DOHH2 (cell line): ENCODE measurements around the gene IMPG1.

ENCODE experiments used
- H3F3A ChIP-seq: fragments of 200-600 bp; sonication (generic), shearing (Covaris generic); 2 replicates; pipeline ENCODE4 v1.6.0; 2016; ENCODE audit warnings: antibody characterized with exemption, mild to moderate bottlenecking; ENCODE audit not compliant: control insufficient read depth, insufficient read depth
- H3K27ac ChIP-seq: fragments of 200-600 bp; sonication (generic); 2 replicates; pipeline ENCODE4 v1.5.1; 2014; ENCODE audit warnings: low read depth, mild to moderate bottlenecking, low read length, moderate library complexity
- H3K27me3 ChIP-seq: fragments of 200-600 bp; sonication (generic); 2 replicates; pipeline ENCODE4 v1.6.1; 2014; ENCODE audit warnings: mild to moderate bottlenecking, low read length, mixed read lengths; ENCODE audit not compliant: control insufficient read depth
- H3K36me3 ChIP-seq: fragments of 200-600 bp; sonication (generic); 2 replicates; pipeline ENCODE4 v1.6.1; 2014; ENCODE audit warnings: mild to moderate bottlenecking, low read length, moderate library complexity, mixed read lengths; ENCODE audit not compliant: control insufficient read depth
- H3K4me1 ChIP-seq: fragments of 200-600 bp; sonication (generic); 2 replicates; pipeline ENCODE4 v1.6.1; 2014; ENCODE audit warnings: mild to moderate bottlenecking, low read length, mixed read lengths; ENCODE audit not compliant: control insufficient read depth
- H3K4me2 ChIP-seq: fragments of 200-600 bp; sonication (generic); 2 replicates; pipeline ENCODE4 v1.6.0; 2014; ENCODE audit warnings: mild to moderate bottlenecking, low read length, moderate library complexity
- H3K4me3 ChIP-seq: fragments of 200-600 bp; sonication (generic); 2 replicates; pipeline ENCODE4 v1.5.1; 2014; ENCODE audit warnings: mild to moderate bottlenecking, low read length, mixed read lengths
- H3K79me2 ChIP-seq: fragments of 200-600 bp; sonication (generic); 2 replicates; pipeline ENCODE4 v1.6.1; 2014; ENCODE audit warnings: mild to moderate bottlenecking, low read length, mixed read lengths; ENCODE audit not compliant: control insufficient read depth
- H3K9me2 ChIP-seq: fragments of 200-600 bp; sonication (generic); replicated peaks from 2 replicates; pipeline ENCODE4 v1.6.1; 2014; ENCODE audit warnings: mild to moderate bottlenecking, low read length, mixed read lengths; ENCODE audit not compliant: control insufficient read depth
- H3K9me3 ChIP-seq: fragments of 200-600 bp; sonication (generic); 2 replicates; pipeline ENCODE4 v1.6.1; 2014; ENCODE audit warnings: antibody characterized with exemption, low read length, mixed read lengths; ENCODE audit not compliant: control insufficient read depth, insufficient read depth
- H4K20me1 ChIP-seq: fragments of 200-600 bp; sonication (generic); 2 replicates; pipeline ENCODE4 v1.6.0; 2014; ENCODE audit warnings: low read depth, mild to moderate bottlenecking, antibody characterized with exemption, low read length, moderate library complexity; ENCODE audit not compliant: control insufficient read depth, insufficient read depth
- EZH2phosphoT487 ChIP-seq: fragments of 200-600 bp; sonication (generic); IDR thresholded peaks from 2 replicates; pipeline ENCODE4 v1.6.1; 2017; ENCODE audit warnings: borderline replicate concordance, mild to moderate bottlenecking, antibody characterized with exemption, low read length, moderate library complexity, mixed read lengths
- TF ChIP-seq, protein P1 (sequence below): fragments of 200-600 bp; sonication (generic); IDR thresholded peaks from one replicate; pipeline ENCODE4 v1.5.1; 2014; ENCODE audit warnings: antibody characterized with exemption, mild to moderate bottlenecking, low read depth, low read length; ENCODE audit not compliant: poor library complexity, severe bottlenecking

IMPG1 gene

DNA sequence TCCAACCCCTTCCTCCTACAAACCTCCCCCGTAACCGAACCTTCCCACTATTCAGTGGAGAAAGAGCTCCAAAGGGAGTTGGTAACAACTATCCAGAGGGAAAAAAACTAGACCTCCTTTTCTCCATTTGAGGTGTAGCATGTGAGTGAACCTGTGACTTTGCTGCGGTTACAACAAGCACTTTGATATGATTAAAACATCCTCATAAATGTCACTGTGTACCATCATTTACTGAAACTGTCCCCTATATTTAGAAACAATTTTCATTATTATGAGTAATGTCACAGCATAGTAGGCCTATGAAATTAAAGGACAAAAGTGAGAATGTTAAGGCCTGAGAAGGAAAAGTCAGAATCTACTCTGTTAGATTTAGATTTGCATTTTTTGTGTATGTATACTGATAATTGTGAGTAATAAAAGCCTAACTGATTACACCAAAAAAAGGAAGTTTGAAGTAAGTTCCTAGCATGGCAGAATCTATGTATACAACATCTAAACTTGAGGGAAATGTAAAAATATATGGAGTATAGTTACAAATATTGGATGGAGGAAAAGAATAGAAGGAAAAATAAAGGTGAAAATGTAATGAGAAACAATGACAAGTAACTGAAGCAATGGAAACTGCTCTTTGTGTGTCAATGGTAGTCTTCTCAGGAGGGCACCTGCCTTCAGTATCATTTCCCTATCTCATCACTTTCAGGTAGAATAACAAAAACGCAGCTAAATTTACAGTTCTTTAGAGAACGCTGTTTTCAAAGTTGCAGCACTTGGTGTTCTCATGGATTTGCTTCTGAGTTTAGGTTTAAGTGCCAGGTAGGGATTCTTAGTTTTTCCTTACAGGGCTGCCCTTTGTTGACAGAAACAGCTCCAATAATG lies 145.9 kb downstream of the IMPG1 start:
- Histone ChIP-seq H3K27ac (no peak overlapping the region), H3F3A (no peaks in the 10 kb centered on the region), H3K9me2 (no peaks in the 10 kb centered on the region), H3K27me3 (0 out of 2 replicates have a peak, but pooled peaks cover 3% of the 10 kb centered on the region), H3K79me2 (no peaks in the 10 kb centered on the region), H3K4me1 (no peaks in the 10 kb centered on the region), H3K36me3 (no peaks in the 10 kb centered on the region), H3K4me3 (no peak overlapping the region), H3K4me2 (no peak overlapping the region), H3K9me3 (no peaks in the 10 kb centered on the region), H4K20me1 (no peaks in the 10 kb centered on the region)
- TF ChIP-seq, protein P1, sequence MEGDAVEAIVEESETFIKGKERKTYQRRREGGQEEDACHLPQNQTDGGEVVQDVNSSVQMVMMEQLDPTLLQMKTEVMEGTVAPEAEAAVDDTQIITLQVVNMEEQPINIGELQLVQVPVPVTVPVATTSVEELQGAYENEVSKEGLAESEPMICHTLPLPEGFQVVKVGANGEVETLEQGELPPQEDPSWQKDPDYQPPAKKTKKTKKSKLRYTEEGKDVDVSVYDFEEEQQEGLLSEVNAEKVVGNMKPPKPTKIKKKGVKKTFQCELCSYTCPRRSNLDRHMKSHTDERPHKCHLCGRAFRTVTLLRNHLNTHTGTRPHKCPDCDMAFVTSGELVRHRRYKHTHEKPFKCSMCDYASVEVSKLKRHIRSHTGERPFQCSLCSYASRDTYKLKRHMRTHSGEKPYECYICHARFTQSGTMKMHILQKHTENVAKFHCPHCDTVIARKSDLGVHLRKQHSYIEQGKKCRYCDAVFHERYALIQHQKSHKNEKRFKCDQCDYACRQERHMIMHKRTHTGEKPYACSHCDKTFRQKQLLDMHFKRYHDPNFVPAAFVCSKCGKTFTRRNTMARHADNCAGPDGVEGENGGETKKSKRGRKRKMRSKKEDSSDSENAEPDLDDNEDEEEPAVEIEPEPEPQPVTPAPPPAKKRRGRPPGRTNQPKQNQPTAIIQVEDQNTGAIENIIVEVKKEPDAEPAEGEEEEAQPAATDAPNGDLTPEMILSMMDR = no peak
- no peak for TF ChIP-seq EZH2phosphoT487

- Histone ChIP-seq H4K20me1 (no peaks in the 10 kb centered on the region), H3F3A (no peaks in the 10 kb centered on the region), H3K4me3 (no peak overlapping the region), H3K4me1 (no peaks in the 10 kb centered on the region), H3K79me2 (no peaks in the 10 kb centered on the region), H3K27ac (no peak overlapping the region), H3K9me3 (no peaks in the 10 kb centered on the region), H3K27me3 (0 out of 2 replicates have a peak, but pooled peaks cover 3% of the 10 kb centered on the region), H3K4me2 (no peak overlapping the region), H3K9me2 (no peaks in the 10 kb centered on the region), H3K36me3 (no peaks in the 10 kb centered on the region)
- TF ChIP-seq, protein P1 = no peak
- TF ChIP-seq EZH2phosphoT487 = no peak
These were observed 150.2 kb downstream of the IMPG1 start for GRCh38 chr6:75922226-75922625.

- Histone ChIP-seq H3K79me2 (no peaks in the 10 kb centered on the region), H3K9me3 (no peaks in the 10 kb centered on the region), H3K36me3 (no peaks in the 10 kb centered on the region), H3K4me2 (no peak overlapping the region), H4K20me1 (no peaks in the 10 kb centered on the region), H3F3A (no peaks in the 10 kb centered on the region), H3K27me3 (no peaks in the 10 kb centered on the region), H3K9me2 (no peaks in the 10 kb centered on the region), H3K4me1 (no peaks in the 10 kb centered on the region), H3K27ac (no peak overlapping the region), H3K4me3 (no peak overlapping the region)
- no peak for TF ChIP-seq EZH2phosphoT487
- TF ChIP-seq, protein P1 = no peak
These were observed 159.4 kb downstream of the IMPG1 start for GRCh38 chr6:75913040-75913439.
